IMR-90 (cell line): Measurements from ENCODE around the gene NRL. TPM values are rescaled to one million over a fixed set of nuclear protein-coding genes. Genes with fewer than 3 reads are reported as not detected.

Source experiments
- ATAC-seq: fragments of 200-7000 bp; cut with Tn5 transposase; 2 replicates; pipeline ENCODE4 v1.9.1; 2020; ENCODE audit warnings: low read depth, mild to moderate bottlenecking, moderate library complexity
- BruUV-seq: library from RNA; stranded (reverse); fragments of 400-500 nt; replicated peaks from 2 replicates; lab custom pipeline; 2021; lab: Mats Ljungman, UMichigan
- CTCF ChIA-PET: fragments of 300-600 bp; formaldehyde crosslinking; extraction: SDS; loops from one replicate; lab custom pipeline; 2021; ENCODE audit warnings: antibody characterized with exemption; lab: Yijun Ruan, JAX
- POLR2A ChIA-PET: fragments of 300-600 bp; sonication (Branson Sonifier 250); formaldehyde crosslinking; loops from one replicate; lab custom pipeline; 2022; ENCODE audit warnings: antibody characterized with exemption; ENCODE audit not compliant: unreplicated experiment; lab: Charles Lee
- DNase-seq: peaks from one replicate; pipeline ENCODE4 v3.0.0; 2013
- H2AFZ ChIP-seq: replicated peaks from 2 replicates; pipeline ENCODE3; 2013; ENCODE audit warnings: low read length, mild to moderate bottlenecking; ENCODE audit not compliant: poor library complexity
- H2AK5ac ChIP-seq: 2 replicates; pipeline ENCODE4 v1.6.1; 2013; ENCODE audit warnings: low read depth, low read length, inconsistent platforms
- H2AK9ac ChIP-seq: replicated peaks from 2 replicates; pipeline ENCODE3; 2013; ENCODE audit warnings: mild to moderate bottlenecking, low read depth, low read length, moderate library complexity; ENCODE audit not compliant: poor library complexity
- H2BK120ac ChIP-seq: 2 replicates; pipeline ENCODE4 v1.6.1; 2013; ENCODE audit warnings: low read depth, low read length, inconsistent platforms
- H2BK15ac ChIP-seq: 3 replicates; pipeline ENCODE4 v1.6.1; 2013; ENCODE audit warnings: low read depth, low read length, inconsistent platforms
- H2BK20ac ChIP-seq: 2 replicates; pipeline ENCODE4 v1.6.1; 2013; ENCODE audit warnings: low read depth, mild to moderate bottlenecking, inconsistent platforms, low read length, moderate library complexity
- H2BK5ac ChIP-seq: 2 replicates; pipeline ENCODE4 v1.6.1; 2013; ENCODE audit warnings: mild to moderate bottlenecking, low read depth, low read length, inconsistent platforms; ENCODE audit not compliant: poor library complexity, severe bottlenecking
- H3K14ac ChIP-seq: replicated peaks from 2 replicates; pipeline ENCODE4 v1.6.1; 2013; ENCODE audit warnings: low read depth, low read length, inconsistent platforms
- H3K18ac ChIP-seq: 2 replicates; pipeline ENCODE4 v1.6.1; 2013; ENCODE audit warnings: low read depth, low read length, control low read depth
- H3K23ac ChIP-seq: 2 replicates; pipeline ENCODE4 v1.6.1; 2013; ENCODE audit warnings: low read depth, low read length, inconsistent platforms
- H3K27ac ChIP-seq: 2 replicates; pipeline ENCODE4 v1.5.1; 2013; ENCODE audit warnings: mild to moderate bottlenecking, control low read depth, low read length; ENCODE audit not compliant: insufficient read depth
- H3K27me3 ChIP-seq: 2 replicates; pipeline ENCODE4 v1.6.1; 2013; ENCODE audit warnings: low read length; ENCODE audit not compliant: control insufficient read depth, insufficient read depth
- H3K36me3 ChIP-seq: 2 replicates; pipeline ENCODE4 v1.6.1; 2013; ENCODE audit warnings: low read length, mixed read lengths; ENCODE audit not compliant: control insufficient read depth, insufficient read depth
- H3K4ac ChIP-seq: 2 replicates; pipeline ENCODE4 v1.6.1; 2013; ENCODE audit warnings: low read depth, low read length, inconsistent platforms
- H3K4me1 ChIP-seq: 2 replicates; pipeline ENCODE4 v1.6.1; 2013; ENCODE audit warnings: low read length, mixed read lengths; ENCODE audit not compliant: control insufficient read depth, insufficient read depth
- H3K4me2 ChIP-seq: 2 replicates; pipeline ENCODE4 v1.6.1; 2013; ENCODE audit warnings: low read depth, mild to moderate bottlenecking, control low read depth, low read length, moderate library complexity
- H3K4me3 ChIP-seq: 2 replicates; pipeline ENCODE4 v1.5.1; 2013; ENCODE audit warnings: low read depth, mild to moderate bottlenecking, control low read depth, low read length, moderate library complexity; ENCODE audit not compliant: insufficient read depth
- H3K56ac ChIP-seq: 2 replicates; pipeline ENCODE4 v1.6.1; 2013; ENCODE audit warnings: low read length, inconsistent platforms; ENCODE audit not compliant: insufficient read depth; ENCODE audit errors: extremely low read depth
- H3K79me1 ChIP-seq, 2 experiments: 2 replicates each; pipeline ENCODE4 v1.6.1; 2013; ENCODE audit warnings: low read length in 2 of 2, inconsistent platforms in 1 of 2, low read depth in 1 of 2
- H3K9ac ChIP-seq: 2 replicates; pipeline ENCODE4 v1.6.1; 2013; ENCODE audit warnings: low read depth, low read length, control low read depth
- H3K9me1 ChIP-seq: 2 replicates; pipeline ENCODE4 v1.6.1; 2013; ENCODE audit warnings: low read length, inconsistent platforms; ENCODE audit not compliant: insufficient read depth
- H3K9me3 ChIP-seq: 2 replicates; pipeline ENCODE4 v1.6.1; 2013; ENCODE audit warnings: low read length; ENCODE audit not compliant: control insufficient read depth, insufficient read depth
- H4K20me1 ChIP-seq: 2 replicates; pipeline ENCODE4 v1.6.1; 2013; ENCODE audit warnings: low read length, inconsistent platforms; ENCODE audit not compliant: insufficient read depth
- H4K5ac ChIP-seq: 2 replicates; pipeline ENCODE4 v1.6.1; 2013; ENCODE audit warnings: mild to moderate bottlenecking, low read depth, low read length, control low read depth
- H4K8ac ChIP-seq, 2 experiments: 2 replicates each; pipeline ENCODE4 v1.6.1; 2013; ENCODE audit warnings: low read depth in 2 of 2, low read length in 2 of 2, control low read depth in 1 of 2, inconsistent platforms in 1 of 2
- H4K91ac ChIP-seq: 2 replicates; pipeline ENCODE4 v1.6.1; 2013; ENCODE audit warnings: low read depth, low read length, inconsistent platforms; ENCODE audit not compliant: insufficient read depth
- CEBPB ChIP-seq: IDR thresholded peaks from 2 replicates; pipeline ENCODE4 v1.6.1; 2012; ENCODE audit warnings: low read depth, low read length, improper control_type of control experiment
- CHD1 ChIP-seq: IDR thresholded peaks from 2 replicates; pipeline ENCODE4 v1.6.1; 2012; ENCODE audit warnings: low read depth, low read length, improper control_type of control experiment
- FOS ChIP-seq: fragments of 150-350 bp; IDR thresholded peaks from 2 replicates; pipeline ENCODE4 v1.6.1; 2016; ENCODE audit warnings: low read depth, low read length
- MAFK ChIP-seq: IDR thresholded peaks from 2 replicates; pipeline ENCODE4 v1.6.1; 2012; ENCODE audit warnings: low read depth, low read length, improper control_type of control experiment
- MAZ ChIP-seq: IDR thresholded peaks from 2 replicates; pipeline ENCODE4 v1.6.1; 2012; ENCODE audit warnings: low read depth, mild to moderate bottlenecking, low read length, improper control_type of control experiment, moderate library complexity, borderline replicate concordance
- NFE2L2 ChIP-seq: fragments of 150-350 bp; IDR thresholded peaks from 2 replicates; pipeline ENCODE4 v1.6.1; 2016; ENCODE audit warnings: low read depth, mild to moderate bottlenecking, low read length
- POLR2A ChIP-seq: IDR thresholded peaks from 2 replicates; pipeline ENCODE4 v1.6.1; 2012; ENCODE audit warnings: mild to moderate bottlenecking, low read depth, low read length
- RFX5 ChIP-seq: IDR thresholded peaks from 2 replicates; pipeline ENCODE4 v1.8.0; 2012; ENCODE audit warnings: low read depth, mild to moderate bottlenecking, low read length, moderate library complexity
- SMC3 ChIP-seq: fragments of 150-350 bp; IDR thresholded peaks from 2 replicates; pipeline ENCODE4 v1.6.1; 2016; ENCODE audit warnings: low read depth, mild to moderate bottlenecking, antibody characterized with exemption, low read length, moderate library complexity
- dilution Hi-C: fragments of 300-500 bp; cut with HindIII; formaldehyde crosslinking; loops from one replicate; pipeline ENCODE4 v1.14.3; 2018; ENCODE audit warnings: low sequenced_read_pairs; ENCODE audit not compliant: unreplicated experiment
- in situ Hi-C: fragments of 300-500 bp; cut with MboI; formaldehyde crosslinking; loops from 3 replicates; pipeline ENCODE4 v1.14.3; 2019; ENCODE audit warnings: low sequenced_read_pairs, inconsistent platforms, mixed read lengths
- intact Hi-C: fragments of 100-400 bp; cut with micrococcal nuclease; formaldehyde crosslinking; loops from 2 replicates; pipeline ENCODE4 v1.10.0; 2022
- polyA plus RNA-seq, 3 experiments: library from polyadenylated mRNA; depleted of rRNA; stranded (reverse); fragments of >200 nt; gene quantifications; 2 replicates each; pipeline ENCODE4 v1.2.3, GENCODE V29; 2012; ENCODE audit warnings: low replicate concordance in 1 of 3
- total RNA-seq: library from RNA; depleted of rRNA; stranded (reverse); fragments of >200 nt; gene quantifications from 2 replicates; pipeline ENCODE4 v1.2.3, GENCODE V29; 2012
- TF ChIP-seq, protein P1 (sequence below): conservative IDR thresholded peaks from 2 replicates; pipeline ENCODE4 v1.5.1; 2012; ENCODE audit warnings: mild to moderate bottlenecking, low read depth, low read length, improper control_type of control experiment
- TF ChIP-seq, protein P2 (sequence below): fragments of 150-350 bp; IDR thresholded peaks from 2 replicates; pipeline ENCODE4 v1.6.1; 2016; ENCODE audit warnings: low read depth, mild to moderate bottlenecking, low read length, moderate library complexity, borderline replicate concordance
- TF ChIP-seq, protein P3 (sequence below): fragments of 150-350 bp; IDR thresholded peaks from 2 replicates; pipeline ENCODE4 v1.6.1; 2017; ENCODE audit warnings: mild to moderate bottlenecking, antibody characterized with exemption, low read length, low read depth

Gene NRL
- total and polyA plus RNA-seq, 2 of the 4 experiments (the other 2 are of a cell fraction) = 0.18 to 0.70 TPM

DNA sequence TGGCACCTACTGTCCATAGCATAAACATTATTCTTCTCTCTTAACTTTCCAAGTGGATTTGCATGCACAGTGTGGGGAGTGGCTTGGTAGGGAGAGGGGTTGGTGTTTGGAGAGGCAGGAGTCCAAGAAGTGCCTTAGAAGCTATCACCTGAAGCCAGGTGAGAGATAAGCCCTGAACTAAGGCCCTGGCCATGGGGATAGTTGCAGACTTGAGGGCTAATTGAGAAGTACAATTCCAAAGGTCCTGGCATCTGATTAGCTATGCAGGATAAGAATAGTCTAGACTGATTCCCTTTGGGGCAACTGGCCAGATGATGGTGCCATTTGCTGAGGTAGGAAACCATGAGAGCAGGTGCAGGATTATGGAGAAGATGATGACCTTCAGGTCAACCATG is 22.6 kb downstream of the NRL start:
- no peak overlapping the region for H3K4ac ChIP-seq
- no peak overlapping the region for H3K56ac ChIP-seq
- ATAC-seq (no peak), DNase-seq (no peak)
- H3K9me1 ChIP-seq = peaks cover 13% of the 10 kb centered on the region
- no peak overlapping the region for H2BK15ac ChIP-seq
- H3K9ac ChIP-seq = no peak overlapping the region
- intact Hi-C loops (no loop called here), in situ Hi-C loops (loop anchor here (5.0 to 10.0 kb wide), 2 partner anchors 35 to 117 kb away; no protein-coding TSS in a partner anchor), dilution Hi-C loops (no loop called here)
- POLR2A ChIA-PET = no interaction called here
- H3K14ac ChIP-seq = no peak overlapping the region
- H2AK5ac ChIP-seq = no peak overlapping the region
- H3K23ac ChIP-seq = no peak overlapping the region
- H2BK20ac ChIP-seq = no peak overlapping the region
- TF ChIP-seq MAFK (no peak), FOS (no peak), CEBPB (no peak), POLR2A (no peak), MAZ (no peak), SMC3 (no peak), CHD1 (no peak), NFE2L2 (no peak), RFX5 (no peak)
- TF ChIP-seq, protein P1, sequence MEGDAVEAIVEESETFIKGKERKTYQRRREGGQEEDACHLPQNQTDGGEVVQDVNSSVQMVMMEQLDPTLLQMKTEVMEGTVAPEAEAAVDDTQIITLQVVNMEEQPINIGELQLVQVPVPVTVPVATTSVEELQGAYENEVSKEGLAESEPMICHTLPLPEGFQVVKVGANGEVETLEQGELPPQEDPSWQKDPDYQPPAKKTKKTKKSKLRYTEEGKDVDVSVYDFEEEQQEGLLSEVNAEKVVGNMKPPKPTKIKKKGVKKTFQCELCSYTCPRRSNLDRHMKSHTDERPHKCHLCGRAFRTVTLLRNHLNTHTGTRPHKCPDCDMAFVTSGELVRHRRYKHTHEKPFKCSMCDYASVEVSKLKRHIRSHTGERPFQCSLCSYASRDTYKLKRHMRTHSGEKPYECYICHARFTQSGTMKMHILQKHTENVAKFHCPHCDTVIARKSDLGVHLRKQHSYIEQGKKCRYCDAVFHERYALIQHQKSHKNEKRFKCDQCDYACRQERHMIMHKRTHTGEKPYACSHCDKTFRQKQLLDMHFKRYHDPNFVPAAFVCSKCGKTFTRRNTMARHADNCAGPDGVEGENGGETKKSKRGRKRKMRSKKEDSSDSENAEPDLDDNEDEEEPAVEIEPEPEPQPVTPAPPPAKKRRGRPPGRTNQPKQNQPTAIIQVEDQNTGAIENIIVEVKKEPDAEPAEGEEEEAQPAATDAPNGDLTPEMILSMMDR = no peak
- TF ChIP-seq, protein P2, sequence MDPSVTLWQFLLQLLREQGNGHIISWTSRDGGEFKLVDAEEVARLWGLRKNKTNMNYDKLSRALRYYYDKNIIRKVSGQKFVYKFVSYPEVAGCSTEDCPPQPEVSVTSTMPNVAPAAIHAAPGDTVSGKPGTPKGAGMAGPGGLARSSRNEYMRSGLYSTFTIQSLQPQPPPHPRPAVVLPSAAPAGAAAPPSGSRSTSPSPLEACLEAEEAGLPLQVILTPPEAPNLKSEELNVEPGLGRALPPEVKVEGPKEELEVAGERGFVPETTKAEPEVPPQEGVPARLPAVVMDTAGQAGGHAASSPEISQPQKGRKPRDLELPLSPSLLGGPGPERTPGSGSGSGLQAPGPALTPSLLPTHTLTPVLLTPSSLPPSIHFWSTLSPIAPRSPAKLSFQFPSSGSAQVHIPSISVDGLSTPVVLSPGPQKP = no peak
- TF ChIP-seq, protein P3, sequence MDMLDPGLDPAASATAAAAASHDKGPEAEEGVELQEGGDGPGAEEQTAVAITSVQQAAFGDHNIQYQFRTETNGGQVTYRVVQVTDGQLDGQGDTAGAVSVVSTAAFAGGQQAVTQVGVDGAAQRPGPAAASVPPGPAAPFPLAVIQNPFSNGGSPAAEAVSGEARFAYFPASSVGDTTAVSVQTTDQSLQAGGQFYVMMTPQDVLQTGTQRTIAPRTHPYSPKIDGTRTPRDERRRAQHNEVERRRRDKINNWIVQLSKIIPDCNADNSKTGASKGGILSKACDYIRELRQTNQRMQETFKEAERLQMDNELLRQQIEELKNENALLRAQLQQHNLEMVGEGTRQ = no peak
- no peak overlapping the region for H3K4me2 ChIP-seq
- H4K20me1 ChIP-seq = peaks cover 10% of the 10 kb centered on the region; the same call in 1 of the 2 replicates
- no peak overlapping the region for H2AK9ac ChIP-seq
- H2BK5ac ChIP-seq = no peak overlapping the region
- peaks cover 16 to 27% of the 10 kb centered on the region in 2 experiments for H3K79me1 ChIP-seq
- H4K5ac ChIP-seq = no peak overlapping the region
- no peak overlapping the region for H3K27ac ChIP-seq
- no peaks in the 10 kb centered on the region; the same call in 1 of the 2 replicates for H3K27me3 ChIP-seq
- H3K18ac ChIP-seq = no peak overlapping the region
- no peak overlapping the region for H3K4me3 ChIP-seq
- H3K36me3 ChIP-seq = no peaks in the 10 kb centered on the region
- no peak overlapping the region for H2AFZ ChIP-seq
- no peak overlapping the region for H4K8ac ChIP-seq
- H4K91ac ChIP-seq = no peak overlapping the region
- no peak overlapping the region; the same call in 1 of the 2 replicates for H2BK120ac ChIP-seq
- CTCF ChIA-PET = interaction anchor here (3.4 to 3.5 kb wide), 2 partner anchors 17 to 34 kb away, joined by 15 to 30 read pairs; no protein-coding TSS in a partner anchor
- peaks cover 8% of the 10 kb centered on the region for H3K4me1 ChIP-seq
- no peaks in the 10 kb centered on the region for H3K9me3 ChIP-seq
- BruUV-seq = no TSS peak
